DMS79 (cell line): ENCODE measurements around the gene LCN2.

ENCODE experiments used
- DNase-seq: peaks from one replicate; lab custom pipeline; 2025; lab: John Stamatoyannopoulos, UW

The LCN2 gene

GRCh38 chr9:128115187-128116103 lies 33.8 kb upstream of the LCN2 start:
- no peak for DNase-seq

DNA sequence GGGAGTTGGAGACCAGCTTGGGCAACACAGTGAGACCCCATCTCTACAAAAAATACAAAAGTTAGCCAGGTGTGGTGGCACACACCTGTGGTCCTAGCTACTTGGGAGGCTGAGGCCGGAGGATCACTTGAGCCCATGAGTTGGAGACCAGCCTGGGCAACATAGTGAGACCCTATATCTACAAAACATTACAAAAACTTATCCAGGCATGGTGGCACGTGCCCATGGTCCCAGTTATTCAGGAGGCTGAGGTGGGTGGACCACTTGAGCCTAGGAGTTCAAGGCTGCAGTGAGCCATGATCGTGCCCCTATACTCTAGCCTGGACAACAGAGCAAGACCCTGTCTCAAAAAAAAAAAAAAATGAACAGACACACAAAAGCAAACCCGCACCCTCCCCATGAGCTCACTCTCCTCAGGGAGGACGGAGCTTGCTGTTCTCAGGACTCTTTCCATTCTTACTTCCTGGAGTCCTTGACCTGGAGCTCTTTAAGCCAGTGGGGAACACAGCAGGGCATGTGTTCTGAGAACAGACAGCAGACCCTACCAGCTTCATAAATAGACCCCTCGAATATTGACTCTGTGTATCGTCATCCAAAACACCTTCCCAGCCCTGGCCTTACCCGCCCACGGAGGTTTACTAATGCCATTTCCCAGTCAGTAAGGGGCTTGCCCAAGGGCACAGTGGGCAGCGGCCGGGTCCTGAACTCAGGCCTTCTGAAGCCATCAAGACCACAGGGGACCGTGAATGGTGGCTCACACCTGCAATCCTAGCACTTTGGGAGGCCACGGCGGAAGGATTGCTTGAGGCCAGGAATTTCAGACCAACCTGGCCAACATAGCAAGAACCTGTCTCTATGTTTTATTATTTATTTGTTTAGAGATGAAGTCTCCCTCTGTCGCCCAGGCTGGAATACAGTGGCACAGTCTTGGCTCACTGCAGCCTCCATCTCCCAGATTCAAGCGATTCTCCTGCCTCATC lies 32.9 kb upstream of the LCN2 start:
- DNase-seq: no peak

GRCh38 chr9:128117613-128118471 lies 31.4 kb upstream of the LCN2 start:
- peak; percentile 60 for DNase-seq

DNA sequence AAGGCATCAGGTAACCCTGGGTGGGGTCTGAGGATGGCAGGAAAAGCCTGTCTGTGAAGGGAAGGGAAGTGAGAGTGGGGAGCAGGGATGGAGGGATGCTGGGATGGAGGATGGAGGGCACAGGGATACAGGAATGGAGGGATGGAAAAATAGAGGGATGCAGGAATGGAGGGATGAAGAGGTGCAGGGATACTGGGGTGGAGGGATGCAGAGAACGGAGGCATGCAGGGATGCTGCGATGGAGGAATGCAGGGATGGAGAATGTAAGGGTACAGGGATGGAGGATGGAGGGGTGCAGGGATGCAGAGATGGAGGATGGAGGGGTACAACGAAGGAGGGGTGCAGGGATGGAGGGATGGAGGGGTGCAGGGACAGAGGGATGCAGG lies 30.8 kb upstream of the LCN2 start:
- no peak for DNase-seq

DNA sequence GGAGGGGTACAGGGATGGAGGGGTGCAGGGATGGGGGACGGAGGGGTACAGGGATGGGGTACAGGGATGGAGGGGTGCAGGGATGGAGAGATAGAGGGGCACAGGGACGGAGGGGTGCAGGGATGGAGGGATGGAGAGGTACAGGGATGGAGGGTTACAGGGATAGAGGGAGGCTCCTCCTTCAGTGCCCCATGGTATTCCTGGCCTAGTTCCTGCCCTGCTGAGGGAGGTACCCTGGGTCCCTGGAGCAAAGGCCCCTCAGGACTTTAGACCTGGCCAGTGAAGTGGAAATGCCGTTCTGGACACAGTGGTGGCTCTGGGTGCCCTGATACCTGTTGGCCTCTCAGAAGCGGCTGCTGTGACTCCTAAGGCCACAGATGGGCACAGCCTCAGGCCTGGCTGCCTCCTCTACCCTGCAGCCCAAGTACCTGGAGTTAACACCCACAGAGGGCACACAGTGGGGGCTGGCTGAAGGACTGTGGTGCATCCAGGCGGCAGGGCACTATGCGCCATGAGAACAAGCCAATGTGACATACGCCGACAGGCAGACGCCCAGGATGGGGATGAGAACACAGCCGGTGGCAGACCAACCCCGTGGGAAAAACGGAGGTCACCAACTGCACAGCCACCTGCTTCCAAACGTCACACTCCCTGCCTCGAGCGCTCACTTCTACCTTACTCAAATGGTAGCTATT lies 30.1 kb upstream of the LCN2 start:
- DNase-seq: no peak

- DNase-seq: no peak
These were observed 29.1 kb upstream of the LCN2 start for GRCh38 chr9:128120061-128120740.

GRCh38 chr9:128120741-128121465 lies 28.4 kb upstream of the LCN2 start:
- DNase-seq: no peak

DNA sequence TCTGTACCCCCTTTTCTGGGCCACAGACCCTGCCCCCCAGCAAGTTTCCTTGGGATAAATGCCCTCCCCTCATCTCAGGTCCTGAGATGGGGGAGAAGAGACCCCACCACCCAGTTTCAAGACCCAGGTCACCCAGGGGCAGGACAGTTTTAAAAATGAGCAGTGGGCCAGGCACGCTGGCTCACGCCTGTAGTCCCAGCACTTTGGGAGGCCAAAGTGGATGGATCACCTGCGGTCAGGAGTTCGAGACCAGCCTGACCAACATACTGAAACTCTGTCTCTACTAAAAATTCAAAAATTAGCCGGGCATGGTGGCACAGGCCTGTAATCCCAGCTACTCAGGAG lies 27.8 kb upstream of the LCN2 start:
- no peak for DNase-seq

DNA sequence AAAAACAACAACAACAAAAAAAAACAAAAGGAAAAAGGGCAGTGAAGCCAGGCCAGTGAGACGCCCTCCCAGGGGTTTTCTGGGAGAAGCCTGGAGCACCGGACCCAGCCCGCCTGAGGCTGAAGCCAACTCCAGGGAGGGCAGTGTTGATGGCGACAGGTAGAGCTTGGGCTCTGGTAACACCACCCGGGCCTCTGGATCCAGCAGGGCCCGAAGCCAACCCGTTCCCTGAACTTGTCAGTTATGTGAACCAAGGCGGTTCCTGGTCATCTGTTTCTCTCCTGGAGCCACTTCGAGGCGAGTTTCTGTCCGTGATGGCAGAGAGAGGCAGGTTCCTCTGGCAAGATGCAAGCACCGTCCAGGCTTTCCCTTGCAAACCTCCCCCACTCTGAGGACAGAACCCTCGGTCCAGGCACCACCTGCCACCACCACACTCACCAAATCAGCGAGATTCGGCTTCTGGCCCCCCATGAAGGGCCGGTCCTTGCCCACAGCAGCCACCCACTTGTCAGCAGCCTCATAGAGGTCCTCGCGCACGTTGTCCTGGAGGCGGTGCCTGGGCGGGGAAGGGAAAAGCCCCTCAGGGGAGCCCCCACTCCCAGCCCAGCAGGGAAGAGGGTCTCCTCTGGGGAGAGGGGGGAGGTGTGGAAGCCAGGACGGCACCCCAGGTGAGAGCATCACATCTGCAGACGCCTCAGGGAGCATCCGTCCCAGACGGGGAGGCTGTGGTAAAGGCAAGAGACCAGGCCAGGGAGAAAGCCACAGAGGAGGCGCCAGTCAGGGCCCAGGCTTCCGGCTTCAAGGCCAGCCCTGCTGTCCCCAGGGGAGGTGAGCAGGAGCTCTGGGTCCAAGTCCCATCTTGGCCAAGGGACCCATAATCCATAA lies 27.1 kb upstream of the LCN2 start:
- no peak for DNase-seq

DNA sequence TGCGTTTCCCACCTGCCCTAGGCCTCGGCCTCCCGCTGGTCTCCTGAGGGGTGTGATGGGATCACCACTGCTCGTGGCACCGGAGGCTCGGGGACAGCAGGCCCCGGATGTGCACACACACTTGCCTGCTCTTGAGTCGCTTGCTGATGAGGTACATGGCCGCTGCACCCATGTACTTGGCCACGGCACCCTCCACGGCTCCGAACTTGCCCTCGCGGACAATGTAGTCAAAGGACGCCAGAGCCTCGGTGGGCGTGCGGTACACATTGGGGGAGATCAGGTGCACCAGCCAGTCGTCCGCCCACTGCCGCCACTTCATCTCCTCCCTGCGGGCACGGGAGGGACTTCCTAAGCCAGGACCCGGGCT lies 26.5 kb upstream of the LCN2 start:
- DNase-seq: no peak

DNA sequence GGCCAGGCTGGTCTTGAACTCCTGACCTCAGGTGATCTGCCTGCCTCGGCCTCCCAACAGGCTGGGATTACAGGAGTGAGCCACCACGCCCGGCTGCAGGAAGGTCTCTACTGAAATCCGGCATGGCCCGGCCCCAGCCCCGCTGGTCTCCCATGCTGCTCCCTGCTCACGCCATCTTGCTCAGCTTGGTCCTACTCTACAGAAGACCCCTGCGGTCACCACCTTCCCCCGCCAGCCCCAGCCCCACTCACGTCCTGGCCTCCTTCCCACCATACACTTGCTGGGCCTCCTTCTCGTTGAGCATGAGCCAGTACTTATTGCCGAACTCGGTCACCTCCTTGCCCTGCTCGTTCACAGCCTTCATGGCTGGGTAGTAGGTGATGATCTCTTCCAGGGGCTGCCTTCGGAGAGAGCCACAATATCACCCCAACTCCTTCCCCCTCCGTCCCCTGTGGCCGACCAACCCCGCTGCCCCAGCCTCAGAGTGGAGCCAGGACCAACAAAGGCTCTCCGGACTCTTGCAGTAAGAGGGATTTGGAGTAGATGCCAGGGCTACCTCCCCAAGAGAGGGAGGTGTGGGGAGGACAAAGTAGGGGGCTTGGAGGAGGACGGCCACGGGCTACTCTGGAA lies 25.7 kb upstream of the LCN2 start:
- no peak for DNase-seq

GRCh38 chr9:128124451-128124850 lies 24.8 kb upstream of the LCN2 start:
- DNase-seq: no peak

DNA sequence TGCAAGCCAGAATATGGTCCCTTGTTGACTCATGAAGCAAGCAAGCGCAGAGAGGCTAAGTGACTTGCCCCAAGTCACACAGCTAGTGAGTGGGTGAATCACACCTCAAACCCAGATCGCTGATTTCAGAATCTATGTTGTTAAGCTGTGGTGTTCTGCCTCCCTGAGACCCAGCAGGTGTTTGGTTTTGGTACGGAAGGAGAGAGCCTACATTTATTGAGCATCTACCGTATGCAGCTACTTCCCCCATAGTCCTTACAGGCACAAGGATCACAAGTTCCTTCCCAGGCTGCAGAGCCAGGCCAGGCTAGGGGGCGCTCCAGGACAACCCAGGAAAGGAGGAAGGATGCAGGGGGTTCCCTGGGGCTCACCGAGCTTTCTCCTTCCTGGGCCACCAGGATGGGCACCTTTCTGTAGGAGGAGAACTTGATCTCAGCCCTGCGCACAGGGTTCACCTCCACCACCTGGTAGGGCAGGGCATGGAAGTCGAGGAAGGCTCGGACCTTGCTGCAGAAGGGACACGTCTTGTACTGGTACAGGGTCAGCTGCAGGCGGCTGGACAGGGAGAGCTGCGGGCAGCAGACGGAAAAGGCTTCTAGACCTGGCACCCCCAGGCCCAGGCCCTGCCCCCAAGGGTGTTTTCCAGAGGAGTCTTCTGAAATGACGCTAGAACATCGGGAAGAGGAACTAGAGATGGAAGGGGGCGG lies 24.2 kb upstream of the LCN2 start:
- no peak for DNase-seq

- DNase-seq: no peak
These were observed 23.5 kb upstream of the LCN2 start for GRCh38 chr9:128125580-128126354.

DNA sequence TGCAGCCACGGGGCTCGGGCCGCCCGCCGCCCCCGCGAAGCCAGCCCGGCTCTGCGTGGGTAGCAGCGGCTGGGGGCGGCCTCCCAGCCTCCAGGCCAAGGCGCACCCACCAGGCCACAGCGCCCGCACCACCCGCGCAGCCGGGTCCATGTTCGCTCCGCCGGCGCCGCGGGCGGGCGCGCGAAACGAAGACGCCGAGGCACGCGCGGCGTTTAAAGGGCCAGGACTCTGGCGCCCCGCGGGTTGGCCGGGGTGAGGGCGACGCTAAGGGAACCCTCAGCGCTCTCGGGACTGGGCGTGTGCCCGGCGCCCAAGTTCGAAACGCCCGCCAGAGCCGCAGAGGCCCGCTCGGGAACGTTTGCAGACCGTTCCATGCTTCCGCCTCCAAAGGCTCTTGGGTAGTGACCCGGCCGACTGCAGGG lies 21.7 kb upstream of the LCN2 start, which contains the start of gene PTGES2:
Gene PTGES2 (minus strand): TSS at position 162 of the 422 bp plus-strand sequence. CDS start 12 bp downstream, at position 150.
- DNase-seq: peak; percentile 41

- DNase-seq: peak; percentile 68
These were observed 21.0 kb upstream of the LCN2 start for GRCh38 chr9:128127990-128128835.
